HG03097 (cell line): ENCODE measurements around the gene CYB5RL.
"Not testable (repeated sequence)": the region's sequence is repeated elsewhere in the genome, so short reads cannot be mapped to it uniquely, and the experiment has no call there.

Experiments
- ATAC-seq: cut with Tn5 transposase; IDR thresholded peaks from one replicate; pipeline ENCODE4 v1.9.1; 2021; ENCODE audit not compliant: unreplicated experiment, low FRiP score

The CYB5RL gene

DNA sequence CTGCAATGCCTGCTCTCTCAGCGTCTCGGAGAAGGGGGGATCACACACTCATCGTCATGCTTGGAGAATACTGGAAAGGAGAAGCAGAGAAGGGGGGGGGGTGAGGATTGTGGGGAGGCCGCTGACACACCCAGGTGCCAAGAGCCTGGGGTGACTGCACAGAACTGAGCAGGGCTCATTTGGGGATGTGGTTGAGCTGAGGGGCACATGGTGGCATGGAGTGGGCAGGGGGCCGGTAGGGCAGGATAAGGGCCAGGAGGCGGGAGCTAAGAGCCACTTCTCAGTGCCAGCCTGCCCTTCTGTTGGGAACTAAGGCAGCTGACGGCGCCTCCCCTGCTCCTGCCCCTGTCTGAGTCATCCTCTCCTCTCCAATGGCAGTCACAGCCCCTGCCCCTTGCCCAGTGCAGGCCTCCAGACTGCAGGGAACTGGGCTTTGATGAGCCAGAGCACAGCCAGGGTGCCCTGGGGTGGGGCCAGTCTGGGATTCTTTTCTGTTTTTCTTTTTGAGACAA is 27.3 kb upstream of the CYB5RL start:
- ATAC-seq = no peak

DNA sequence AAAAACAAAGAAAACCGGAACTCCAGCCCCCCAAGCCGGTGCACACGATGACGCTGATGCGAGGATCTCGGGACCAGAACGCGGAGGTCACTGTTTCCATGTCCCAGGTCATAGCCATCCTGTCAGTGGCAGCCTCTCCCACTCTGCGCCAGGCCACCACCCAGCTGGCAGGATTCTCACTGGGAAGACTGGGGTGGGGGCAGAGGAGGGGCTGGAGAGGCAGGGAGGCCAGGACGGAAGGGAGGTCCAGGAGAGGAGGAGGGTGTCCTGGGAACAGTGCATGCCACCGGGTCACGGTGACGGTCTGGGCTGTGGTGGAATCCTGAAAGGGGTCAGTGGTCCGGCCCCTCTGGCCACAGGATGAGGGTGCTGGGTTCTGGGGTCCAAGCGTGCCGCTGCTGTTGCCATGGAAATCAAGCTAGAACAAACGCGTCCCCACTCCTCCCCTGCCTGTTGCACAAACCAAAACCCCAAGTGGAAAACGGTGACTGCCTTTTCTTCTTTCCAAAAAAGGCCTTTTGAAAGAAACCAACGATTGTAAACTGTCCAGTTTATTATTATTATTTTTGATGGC is 26.2 kb upstream of the CYB5RL start:
- no peak for ATAC-seq

DNA sequence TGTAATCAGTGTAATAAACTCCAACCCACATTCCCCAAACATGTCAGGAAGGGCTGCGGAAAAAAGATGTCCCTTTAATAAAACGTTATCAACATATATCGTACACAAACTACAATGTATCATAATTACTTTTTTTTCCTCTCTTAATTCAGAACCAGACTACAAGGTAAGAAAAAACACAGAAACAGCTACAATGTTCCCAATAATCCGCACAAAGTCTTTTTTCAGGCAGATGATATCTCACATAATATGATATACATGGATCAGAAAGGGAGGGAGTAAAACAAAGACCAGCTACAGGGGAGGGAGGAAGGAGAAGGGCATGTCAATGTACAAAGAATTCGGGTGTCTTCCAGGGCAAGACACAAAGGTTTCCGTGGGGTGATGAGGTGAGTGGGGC is 25.5 kb upstream of the CYB5RL start:
- no peak for ATAC-seq

DNA sequence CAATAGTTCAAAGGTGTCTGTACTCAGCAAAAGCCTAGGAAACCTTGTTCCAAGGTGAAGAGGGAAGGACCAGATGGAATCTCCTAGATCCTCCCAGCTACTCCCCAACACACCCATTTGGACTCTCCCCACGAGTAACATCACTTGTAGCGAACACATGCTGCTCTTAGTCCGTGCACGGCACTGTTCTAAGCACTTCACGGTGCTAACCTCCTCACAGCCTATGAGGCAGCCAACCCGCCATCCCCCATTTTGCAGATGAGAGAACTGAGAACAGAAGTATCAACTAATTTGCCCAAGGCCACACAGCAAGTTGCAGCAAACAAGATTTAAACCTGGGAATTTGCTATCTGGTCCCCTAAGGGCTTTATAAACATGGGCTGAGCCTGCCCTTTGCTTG is 24.4 kb upstream of the CYB5RL start:
- ATAC-seq = no peak

DNA sequence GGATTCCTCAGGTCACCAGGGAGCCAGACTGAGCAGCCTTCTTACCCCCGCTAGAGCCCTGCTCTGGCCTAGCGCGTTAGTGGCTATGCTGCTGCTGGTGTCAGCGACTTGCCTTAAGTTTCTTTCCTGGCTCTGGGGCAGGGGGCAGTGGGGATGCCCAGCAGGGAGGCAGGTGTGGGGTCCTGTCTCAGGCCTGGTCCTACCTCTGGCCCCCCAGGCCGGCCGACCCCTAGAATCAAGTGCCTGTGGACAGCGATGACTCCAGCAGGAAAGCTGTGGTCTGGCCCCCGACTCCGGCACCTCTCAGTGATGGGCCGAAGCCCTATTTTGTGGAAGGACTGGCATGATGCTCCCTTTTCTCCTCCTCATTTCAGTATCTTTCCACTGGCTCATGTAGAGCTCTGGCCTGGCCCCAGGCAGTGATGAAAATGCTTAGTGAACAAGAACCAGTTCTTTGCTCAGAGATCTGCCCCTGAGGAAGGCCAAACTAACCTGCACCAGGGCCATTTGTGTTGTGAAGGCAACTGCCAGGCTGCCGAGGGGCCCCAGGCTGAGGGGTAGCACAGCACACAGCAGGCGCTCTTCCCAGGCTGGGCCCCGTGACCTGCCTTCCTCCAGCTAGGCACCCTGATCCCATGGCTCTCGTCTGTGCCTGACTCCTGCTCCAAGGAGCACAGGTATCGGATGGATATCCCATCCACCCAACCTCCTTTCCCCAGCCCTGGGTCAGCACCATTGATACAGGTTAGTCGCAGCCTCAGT is 23.8 kb upstream of the CYB5RL start:
- ATAC-seq = no peak

DNA sequence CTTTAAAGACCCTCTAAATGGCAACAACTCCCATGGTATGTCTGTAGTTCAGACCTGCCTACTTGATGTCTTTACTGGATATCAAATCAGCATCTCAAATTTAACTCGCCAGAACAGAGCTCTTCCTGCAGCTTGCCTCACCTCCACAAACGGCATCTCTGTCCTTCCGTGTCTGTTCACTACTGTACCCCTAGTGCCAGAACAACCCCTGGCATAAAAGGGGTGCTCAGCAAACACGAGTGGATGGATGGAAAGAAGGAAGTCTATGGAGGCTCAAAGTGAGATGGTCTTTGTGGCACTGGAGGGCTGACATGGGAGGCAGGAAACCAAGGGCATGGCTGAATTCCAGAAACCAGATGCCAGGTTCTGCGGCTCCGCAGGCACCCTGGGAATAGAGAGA is 22.9 kb upstream of the CYB5RL start:
- ATAC-seq = no peak

DNA sequence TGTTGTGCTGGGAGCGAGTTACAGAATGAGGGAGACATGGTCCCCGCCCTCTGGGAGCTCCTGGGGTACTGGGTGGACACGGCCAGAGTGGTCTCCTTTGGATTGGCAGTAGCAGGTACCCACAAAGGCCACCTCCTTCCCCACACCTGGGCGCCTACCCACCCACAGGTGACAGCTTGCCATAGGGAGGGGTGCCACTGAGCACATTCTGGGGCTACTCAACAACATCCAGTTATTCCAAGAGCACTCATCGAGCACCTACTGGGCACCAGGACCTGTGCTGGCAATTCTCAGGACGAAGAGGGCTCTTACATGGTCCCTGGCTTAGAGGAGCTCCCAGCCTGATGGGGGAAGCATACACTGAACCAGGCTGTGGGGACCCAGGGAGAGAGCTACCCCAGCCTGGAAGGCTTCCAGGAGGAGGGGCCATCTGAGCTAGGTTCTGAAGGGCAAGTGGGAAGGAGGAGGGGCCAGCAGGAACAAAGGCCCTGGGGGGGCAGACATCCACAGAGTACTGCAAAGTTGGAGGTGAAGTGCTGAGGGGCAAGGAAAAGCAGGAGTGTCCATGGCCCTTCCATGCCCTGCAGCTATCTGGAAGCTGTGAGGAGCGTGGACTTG is 22.1 kb upstream of the CYB5RL start:
- ATAC-seq = no peak

DNA sequence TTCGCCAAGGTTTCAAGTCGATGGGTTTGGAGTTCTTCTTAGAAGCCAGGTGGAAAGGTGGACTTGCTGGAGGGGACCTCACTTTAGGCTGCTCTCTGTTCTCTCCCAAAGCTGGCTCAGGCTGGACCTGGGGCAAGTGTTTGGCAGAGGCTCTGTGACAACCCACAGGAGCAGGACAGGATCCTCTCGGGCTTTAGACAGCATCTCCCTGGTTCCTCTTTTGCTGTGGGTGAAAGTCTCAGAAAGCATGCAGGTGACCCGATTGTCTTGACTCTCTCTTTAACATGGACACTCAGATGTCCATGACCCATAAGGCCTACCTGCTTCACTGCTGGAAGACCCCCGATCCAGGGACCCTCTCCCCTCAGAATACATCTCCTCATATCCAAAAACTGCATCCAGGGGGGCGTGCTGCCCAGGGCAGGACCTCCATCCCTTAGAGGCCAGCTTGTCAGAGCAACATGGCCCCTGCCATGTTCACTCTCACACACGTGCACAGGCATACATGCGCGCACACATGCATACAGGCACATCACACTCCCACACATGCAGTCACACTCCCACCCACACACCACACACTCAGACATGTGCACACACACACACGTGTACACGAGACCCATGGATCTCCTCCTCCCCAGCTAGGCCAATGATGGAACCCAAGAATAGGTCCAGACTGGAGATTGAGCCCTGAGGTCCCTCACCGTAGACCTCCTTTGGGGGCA is 21.4 kb upstream of the CYB5RL start:
- ATAC-seq = no peak

DNA sequence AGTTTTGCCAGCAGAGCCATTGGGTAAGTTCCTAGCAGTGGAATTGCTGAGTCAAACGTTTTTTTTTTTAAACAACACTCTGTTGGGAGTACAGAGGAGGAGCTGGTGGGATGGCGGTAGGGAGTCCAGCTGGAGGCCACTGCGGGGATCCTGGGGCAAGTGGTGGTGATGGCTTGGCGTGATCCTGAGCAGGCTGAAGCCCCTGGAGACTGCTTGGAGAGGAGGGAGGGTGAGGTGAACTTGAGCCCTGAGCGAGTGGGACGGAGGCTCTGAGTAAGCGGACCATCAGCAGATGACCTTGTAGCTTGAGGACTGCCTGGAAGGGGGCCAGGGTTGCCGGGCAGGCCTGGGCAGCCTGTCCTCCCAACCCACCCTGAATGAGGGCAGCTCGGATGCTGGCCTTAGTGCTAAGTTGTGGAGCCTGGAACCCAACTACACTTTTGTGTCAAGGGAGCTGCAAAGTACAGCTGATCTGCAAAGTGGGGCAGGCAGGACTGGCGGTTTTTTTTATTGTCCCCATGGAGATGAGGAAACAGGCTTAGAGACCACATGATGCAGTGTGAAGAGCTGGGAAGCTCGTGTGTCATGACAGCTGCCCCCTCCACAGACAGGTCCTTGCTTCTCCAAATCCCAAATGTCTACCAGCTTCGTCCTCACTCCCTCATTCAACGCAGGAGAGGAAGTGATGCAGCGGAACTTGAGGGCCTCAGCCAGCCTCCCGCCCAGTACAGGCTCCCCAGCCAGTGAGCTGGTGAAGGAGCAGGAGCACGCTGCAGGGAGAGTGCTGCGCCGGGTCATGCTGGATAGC is 20.4 kb upstream of the CYB5RL start:
- ATAC-seq = no peak

DNA sequence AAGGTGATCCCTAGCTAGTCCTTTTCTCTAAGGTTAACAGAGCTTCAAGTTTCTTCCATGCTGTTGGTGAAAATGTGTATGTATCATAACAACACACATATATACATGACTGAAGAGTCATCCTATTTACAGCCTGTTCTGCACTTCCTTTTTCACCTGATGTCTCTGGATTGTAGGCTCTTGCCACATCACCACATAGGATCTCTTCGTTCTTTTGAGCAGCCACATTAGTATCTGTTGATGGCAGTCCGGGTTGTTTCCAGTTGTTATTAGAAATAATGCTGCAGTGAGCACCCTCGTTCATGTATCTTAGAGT is 19.8 kb upstream of the CYB5RL start:
- ATAC-seq = no peak

DNA sequence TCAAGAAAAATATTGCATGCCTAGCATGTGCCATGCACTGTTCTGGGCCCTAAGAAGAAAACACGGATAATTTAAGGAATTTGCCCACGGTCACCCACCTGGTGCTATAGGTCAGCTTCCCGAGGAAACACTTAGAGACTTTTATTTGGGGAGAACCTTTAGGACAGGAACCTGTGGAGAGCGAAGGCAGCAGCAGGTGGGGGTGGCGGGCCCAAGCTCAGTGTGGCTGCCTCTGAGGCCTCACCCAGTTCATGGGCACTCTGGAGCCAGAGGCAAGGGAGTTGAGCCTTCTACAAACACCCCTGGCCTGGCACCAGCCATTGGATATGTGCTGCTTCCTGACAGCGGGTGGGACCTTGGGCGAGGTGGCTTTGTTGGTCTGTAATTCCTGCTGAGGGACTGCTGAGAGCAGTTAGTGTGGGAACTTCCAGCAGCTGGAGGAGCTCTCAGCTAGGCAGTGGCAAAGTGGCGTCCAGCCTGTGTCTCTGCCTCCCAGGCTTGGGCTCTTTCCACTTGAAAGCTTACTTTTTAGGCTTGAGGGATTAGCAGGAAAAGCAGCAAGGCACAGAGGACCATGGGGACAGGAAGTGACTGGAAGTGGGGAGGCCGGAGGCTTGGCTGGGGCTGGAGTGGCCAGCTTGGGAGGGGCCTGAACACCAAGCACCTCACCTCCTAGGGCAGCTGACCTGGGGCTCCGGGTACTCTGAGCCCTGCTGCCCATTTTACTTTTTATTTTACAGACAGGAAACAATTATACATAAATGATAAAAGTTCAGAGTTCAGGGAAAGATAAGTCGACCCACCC is 19.3 kb upstream of the CYB5RL start:
- ATAC-seq = no peak

DNA sequence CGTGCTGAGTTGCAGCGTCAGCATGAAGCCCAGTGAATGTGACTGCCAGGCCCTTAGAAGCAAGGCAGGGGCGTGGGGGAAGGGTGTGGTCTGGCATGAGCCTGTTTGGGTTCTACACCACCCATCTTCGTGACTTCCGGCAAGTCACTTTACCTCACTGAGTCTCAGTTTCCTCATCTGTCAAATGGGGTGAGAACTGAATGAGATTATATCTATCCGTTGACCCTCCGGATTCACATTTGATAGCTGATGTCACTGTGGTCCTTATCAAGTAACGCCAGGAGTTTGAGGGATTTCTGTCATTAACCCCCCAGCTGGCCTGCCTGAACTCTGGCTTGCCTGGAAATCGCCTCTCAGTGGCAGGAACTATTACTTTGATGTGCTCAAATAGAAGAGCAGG is 15.7 kb upstream of the CYB5RL start:
- no peak for ATAC-seq

DNA sequence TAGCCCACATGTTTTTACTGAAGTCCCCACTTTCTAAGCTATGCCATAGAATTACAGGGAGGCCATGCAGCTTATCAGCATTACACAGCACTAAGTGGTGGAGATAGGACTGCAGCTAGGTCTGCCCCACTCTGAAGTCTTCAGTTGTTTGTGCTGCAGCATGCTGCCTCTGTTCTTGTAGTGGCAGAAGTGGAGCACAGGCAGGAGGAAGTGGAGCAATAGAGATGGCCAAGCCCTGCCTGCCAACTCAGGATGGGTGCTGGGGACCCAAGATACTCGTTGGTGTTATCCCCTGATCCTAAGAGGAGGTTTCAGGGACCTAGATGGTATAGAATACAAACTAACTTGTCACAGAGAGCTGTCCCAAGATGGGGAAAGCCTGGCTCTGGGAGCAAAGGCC is 13.0 kb upstream of the CYB5RL start:
- no peak for ATAC-seq

DNA sequence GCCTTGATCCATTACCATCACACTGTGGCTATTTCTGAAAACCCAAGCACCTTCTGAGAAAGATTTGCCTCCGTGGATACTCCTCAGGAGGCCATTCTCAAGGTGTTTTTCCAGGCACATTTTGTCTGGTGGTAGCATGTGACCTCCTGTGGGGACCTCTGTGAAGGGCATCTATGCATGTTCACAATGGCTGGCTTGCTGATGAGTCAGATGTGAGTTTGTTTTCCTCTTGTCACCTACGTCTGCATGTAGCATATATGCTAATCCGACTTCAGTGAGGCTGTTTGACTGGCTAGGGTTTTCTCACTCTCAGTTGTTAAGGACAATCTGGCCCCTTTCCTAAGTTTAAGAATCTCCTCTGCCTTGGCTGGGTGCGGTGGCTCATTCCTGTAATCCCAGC is 8.1 kb upstream of the CYB5RL start:
- not testable (repeated sequence) for ATAC-seq

DNA sequence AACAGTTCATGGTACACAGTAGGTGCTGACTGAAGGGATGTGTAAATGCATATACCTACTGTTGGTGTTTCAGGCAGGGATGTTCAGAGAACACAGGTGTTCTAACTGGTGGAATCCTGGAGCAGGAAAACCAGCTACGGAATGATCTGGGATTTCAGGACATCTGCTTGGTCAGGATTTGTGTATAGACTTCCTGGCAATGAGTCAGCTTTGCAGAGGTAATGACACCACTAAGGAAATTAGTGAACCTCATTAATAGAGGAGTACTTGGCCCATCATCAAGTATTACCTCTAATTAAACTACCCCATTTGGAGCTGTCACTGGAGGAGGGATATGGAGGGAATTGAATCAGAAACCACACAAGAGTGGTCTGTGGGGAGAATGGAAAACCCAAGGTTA is 7.5 kb upstream of the CYB5RL start:
- no peak for ATAC-seq

DNA sequence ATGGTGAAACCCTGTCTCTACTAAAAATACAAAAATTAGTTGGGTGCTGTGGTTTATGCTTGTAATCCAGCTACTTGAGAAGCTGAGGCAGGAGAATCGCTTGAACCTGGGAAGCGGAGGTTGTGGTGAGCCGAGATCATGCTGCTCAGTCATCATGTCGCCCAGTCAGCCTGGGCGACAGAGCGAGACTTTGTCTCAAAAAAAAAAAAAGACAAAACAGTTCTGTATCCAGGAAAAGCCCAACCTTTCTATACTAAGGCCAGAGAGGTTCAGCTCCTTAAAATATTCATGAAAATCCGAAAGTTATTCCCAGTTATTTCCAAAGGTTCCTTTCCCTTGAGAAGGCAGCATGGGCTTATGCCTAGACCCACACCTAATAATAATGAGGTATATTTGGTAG is 4.4 kb upstream of the CYB5RL start:
- ATAC-seq = no peak

DNA sequence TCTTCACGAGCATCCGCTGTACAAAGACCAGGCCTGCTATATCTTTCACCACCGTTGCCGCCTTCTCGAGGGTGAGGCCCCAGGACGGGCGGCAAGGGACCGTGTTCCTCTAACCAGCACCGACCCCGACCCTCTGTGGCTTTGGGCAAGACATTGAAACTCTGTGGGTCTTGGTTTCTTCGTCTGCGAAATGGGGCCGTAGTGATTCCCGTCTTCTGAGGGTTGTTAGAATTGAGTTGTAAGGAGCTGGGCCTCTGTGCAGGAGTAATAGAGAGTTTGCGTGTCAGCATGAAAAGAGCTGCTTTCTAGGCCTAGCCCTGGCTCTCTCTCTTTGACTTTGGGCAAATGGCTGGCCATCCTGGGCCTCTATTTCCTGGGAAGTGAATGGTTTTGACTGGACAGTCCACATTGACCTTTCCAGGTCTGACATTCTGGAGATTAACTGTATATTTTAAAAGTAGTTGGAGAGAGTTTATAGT is 728 bp upstream of the CYB5RL start:
- ATAC-seq = peak; percentile 16

DNA sequence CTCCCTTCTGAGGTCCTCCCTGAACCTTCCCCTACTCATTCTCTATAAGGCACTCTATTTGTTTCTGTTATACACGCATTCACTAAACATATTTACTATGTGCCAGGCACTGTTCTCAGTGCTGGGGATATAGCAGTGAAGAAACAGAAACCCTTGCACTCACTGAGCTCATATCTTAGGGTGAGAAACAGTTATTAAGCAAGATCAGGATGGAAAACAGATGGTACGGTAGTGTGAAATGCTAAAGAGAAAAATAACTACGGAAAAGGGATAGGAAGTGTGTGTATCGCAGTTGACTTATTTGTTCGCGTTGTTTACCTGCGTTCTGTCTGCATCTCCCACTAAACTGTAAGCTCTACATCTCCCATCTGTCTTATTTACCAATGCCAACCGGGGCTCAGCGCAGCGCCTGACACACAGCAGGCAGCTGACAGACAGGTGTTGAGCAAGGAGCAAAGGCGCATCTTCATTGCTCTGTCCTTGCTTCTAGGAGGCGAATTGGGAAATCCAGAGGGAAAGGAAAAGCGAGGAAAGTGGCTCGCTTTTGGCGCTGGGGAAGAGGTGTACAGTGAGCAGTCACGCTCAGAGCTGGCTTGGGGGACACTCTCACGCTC is 572 bp downstream of the CYB5RL start:
- no peak for ATAC-seq

DNA sequence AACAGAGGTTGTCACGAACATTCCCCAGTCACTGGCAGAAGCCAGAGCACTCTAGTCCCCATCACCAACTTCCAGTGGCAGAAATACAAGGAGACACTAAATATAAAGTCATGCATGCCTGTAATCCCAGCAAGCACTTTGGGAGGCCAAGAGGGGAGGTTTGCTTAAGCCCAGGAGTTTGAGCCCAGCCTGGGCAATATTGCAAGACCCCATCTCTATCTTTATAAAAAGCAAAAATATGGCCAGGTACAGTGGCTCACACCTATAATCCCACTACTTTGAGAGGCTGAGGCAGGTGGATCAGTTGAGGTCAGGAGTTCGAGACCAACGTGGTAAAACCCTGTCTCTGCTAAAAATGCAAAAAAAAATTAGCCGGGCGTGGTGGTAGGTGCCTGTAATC is 6.4 kb downstream of the CYB5RL start:
- no peak for ATAC-seq
